ENCODE data around the gene PCNX2. TPM values are rescaled to one million over a fixed set of nuclear protein-coding genes. Genes with fewer than 3 reads are reported as not detected.
"Not testable (repeated sequence)": the region's sequence is repeated elsewhere in the genome, so short reads cannot be mapped to it uniquely, and the experiment has no call there.

PCNX2 gene
- polyA plus RNA-seq, 4 donors: 10.3 to 13.1 (median 12.5) TPM

GRCh38 chr1:233025157-233025556, 270.4 kb downstream of the PCNX2 start:
- DNase-seq (ENCODE audit: low read depth in 4 of 4, low spot score in 3 of 4): peak in 1 of 4 donors; percentile 21

- DNase-seq (ENCODE audit: low read depth in 4 of 4, low spot score in 3 of 4): no peak
Measured at GRCh38 chr1:233024199-233024598, 271.3 kb downstream of the PCNX2 start.

- DNase-seq (ENCODE audit: low read depth in 4 of 4, low spot score in 3 of 4): no peak
Measured at GRCh38 chr1:233022246-233022645, 273.3 kb downstream of the PCNX2 start.

- no peak for DNase-seq (ENCODE audit: low read depth in 4 of 4, low spot score in 3 of 4)
Measured at GRCh38 chr1:233020426-233020825, 275.1 kb downstream of the PCNX2 start.

- no peak for DNase-seq (ENCODE audit: low read depth in 4 of 4, low spot score in 3 of 4)
Measured at GRCh38 chr1:233019778-233020325, 275.7 kb downstream of the PCNX2 start.

GRCh38 chr1:233019083-233019482, 276.4 kb downstream of the PCNX2 start:
- no peak for DNase-seq (ENCODE audit: low read depth in 4 of 4, low spot score in 3 of 4)

GRCh38 chr1:233016798-233017197, 278.7 kb downstream of the PCNX2 start:
- no peak for DNase-seq (ENCODE audit: low read depth in 4 of 4, low spot score in 3 of 4)

- DNase-seq (ENCODE audit: low read depth in 4 of 4, low spot score in 3 of 4): no peak
Measured at GRCh38 chr1:233015965-233016364, 279.6 kb downstream of the PCNX2 start.

- no peak for DNase-seq (ENCODE audit: low read depth in 4 of 4, low spot score in 3 of 4)
Measured at GRCh38 chr1:233012021-233012420, 283.5 kb downstream of the PCNX2 start.

- DNase-seq (ENCODE audit: low read depth in 4 of 4, low spot score in 3 of 4): no peak
Measured at GRCh38 chr1:233010146-233010545, 285.4 kb downstream of the PCNX2 start.

GRCh38 chr1:233006541-233006973, 289.0 kb downstream of the PCNX2 start:
- no peak for DNase-seq (ENCODE audit: low read depth in 4 of 4, low spot score in 3 of 4)

- DNase-seq (ENCODE audit: low read depth in 4 of 4, low spot score in 3 of 4): no peak
Measured at GRCh38 chr1:233006108-233006507, 289.4 kb downstream of the PCNX2 start.

- no peak for DNase-seq (ENCODE audit: low read depth in 4 of 4, low spot score in 3 of 4)
Measured at GRCh38 chr1:233005703-233006102, 289.8 kb downstream of the PCNX2 start.

GRCh38 chr1:233005156-233005555, 290.4 kb downstream of the PCNX2 start:
- DNase-seq (ENCODE audit: low read depth in 4 of 4, low spot score in 3 of 4): no peak

GRCh38 chr1:233004451-233004850, 291.1 kb downstream of the PCNX2 start:
- DNase-seq (ENCODE audit: low read depth in 4 of 4, low spot score in 3 of 4): no peak

- DNase-seq (ENCODE audit: low read depth in 4 of 4, low spot score in 3 of 4): not testable (repeated sequence)
Measured at GRCh38 chr1:233003638-233004037, 291.9 kb downstream of the PCNX2 start.

- no peak for DNase-seq (ENCODE audit: low read depth in 4 of 4, low spot score in 3 of 4)
Measured at GRCh38 chr1:232999956-233000625, 295.4 kb downstream of the PCNX2 start.

GRCh38 chr1:232998646-232999045, 296.9 kb downstream of the PCNX2 start:
- no peak for DNase-seq (ENCODE audit: low read depth in 4 of 4, low spot score in 3 of 4)

GRCh38 chr1:232998138-232998537, 297.4 kb downstream of the PCNX2 start:
- no peak for DNase-seq (ENCODE audit: low read depth in 4 of 4, low spot score in 3 of 4)

- DNase-seq (ENCODE audit: low read depth in 4 of 4, low spot score in 3 of 4): no peak
Measured at GRCh38 chr1:232996143-232996542, 299.4 kb downstream of the PCNX2 start.

- no peak for DNase-seq (ENCODE audit: low read depth in 4 of 4, low spot score in 3 of 4)
Measured at GRCh38 chr1:232995189-232995588, 300.3 kb downstream of the PCNX2 start.

- DNase-seq (ENCODE audit: low read depth in 4 of 4, low spot score in 3 of 4): no peak
Measured at GRCh38 chr1:232993555-232993954, 302.0 kb downstream of the PCNX2 start.

GRCh38 chr1:232992227-232992626, 303.3 kb downstream of the PCNX2 start:
- DNase-seq (ENCODE audit: low read depth in 4 of 4, low spot score in 3 of 4): no peak
